GM18858 (cell line): ENCODE measurements around the gene ZNF207.
"Not testable (repeated sequence)": the region's sequence is repeated elsewhere in the genome, so short reads cannot be mapped to it uniquely, and the experiment has no call there.

Experiments used
- ATAC-seq: cut with Tn5 transposase; IDR thresholded peaks from one replicate; pipeline ENCODE4 v1.9.1; 2021; ENCODE audit not compliant: unreplicated experiment

ZNF207 gene

GRCh38 chr17:32349854-32350665 lies at the start of gene ZNF207:
TSS of gene ZNF207 (plus strand) at chr17:32350157. CDS start at chr17:32350286, 129 bp downstream.
- peak; percentile 83 for ATAC-seq

GRCh38 chr17:32302037-32302436 lies 47.9 kb upstream of the ZNF207 start:
- ATAC-seq: no peak

GRCh38 chr17:32302860-32303649 lies 46.9 kb upstream of the ZNF207 start:
- ATAC-seq: no peak

GRCh38 chr17:32303781-32304288 lies 46.1 kb upstream of the ZNF207 start:
- no peak for ATAC-seq

- ATAC-seq: no peak
Measured at GRCh38 chr17:32305049-32305448, 44.9 kb upstream of the ZNF207 start.

GRCh38 chr17:32307658-32308057 lies 42.3 kb upstream of the ZNF207 start:
- ATAC-seq: no peak

GRCh38 chr17:32311028-32311536 lies 38.9 kb upstream of the ZNF207 start:
- ATAC-seq: no peak

- no peak for ATAC-seq
Measured at GRCh38 chr17:32314636-32315035, 35.3 kb upstream of the ZNF207 start.

GRCh38 chr17:32315171-32315570 lies 34.8 kb upstream of the ZNF207 start:
- no peak for ATAC-seq

- not testable (repeated sequence) for ATAC-seq
Measured at GRCh38 chr17:32316653-32317052, 33.3 kb upstream of the ZNF207 start.

- no peak for ATAC-seq
Measured at GRCh38 chr17:32317353-32317752, 32.6 kb upstream of the ZNF207 start.

GRCh38 chr17:32318071-32318470 lies 31.9 kb upstream of the ZNF207 start:
- no peak for ATAC-seq

GRCh38 chr17:32319548-32319905 lies 30.4 kb upstream of the ZNF207 start:
- no peak for ATAC-seq

- not testable (repeated sequence) for ATAC-seq
Measured at GRCh38 chr17:32320080-32320479, 29.9 kb upstream of the ZNF207 start.

GRCh38 chr17:32320847-32321246 lies 29.1 kb upstream of the ZNF207 start:
- ATAC-seq: no peak

GRCh38 chr17:32323046-32323445 lies 26.9 kb upstream of the ZNF207 start:
- no peak for ATAC-seq

- ATAC-seq: no peak
Measured at GRCh38 chr17:32323811-32324491, 26.0 kb upstream of the ZNF207 start.

- no peak for ATAC-seq
Measured at GRCh38 chr17:32327911-32328310, 22.0 kb upstream of the ZNF207 start.

- no peak for ATAC-seq
Measured at GRCh38 chr17:32330147-32330546, 19.8 kb upstream of the ZNF207 start.

GRCh38 chr17:32331243-32332040 lies 18.5 kb upstream of the ZNF207 start:
- no peak for ATAC-seq
